Posterior cingulate gyrus (tissue), 11 donors: ENCODE measurements around the gene BTBD19.
"Not testable (repeated sequence)": the region's sequence is repeated elsewhere in the genome, so short reads cannot be mapped to it uniquely, and the experiment has no call there.

ENCODE experiments used
- DNase-seq, 10 donors: peaks; one replicate each; pipeline versions ENCODE4 v3.0.0 to v3.0.0-alpha.2; 2020 to 2021; ENCODE audit warnings: mixed read lengths in 3 of 10
- intact Hi-C: fragments of 100-400 bp; cut with DNase I; formaldehyde crosslinking; loops from one replicate; pipeline ENCODE4 v1.15.1; 2023

BTBD19 gene

GRCh38 chr1:44806704-44807363 lies 1.5 kb upstream of the BTBD19 start, which contains the start of gene DYNLT4:
Gene DYNLT4 (minus strand): TSS chr1:44807351. CDS start chr1:44806668, 683 bp downstream.
- peak in 2 of 10 donors; percentile 18 to 20 for DNase-seq
- intact Hi-C loops = no loop called here

- intact Hi-C loops = no loop called here
- peak; percentile 39 to 94 (median 70) for DNase-seq
These were observed 810 bp upstream of the BTBD19 start for GRCh38 chr1:44807364-44808062.

DNA sequence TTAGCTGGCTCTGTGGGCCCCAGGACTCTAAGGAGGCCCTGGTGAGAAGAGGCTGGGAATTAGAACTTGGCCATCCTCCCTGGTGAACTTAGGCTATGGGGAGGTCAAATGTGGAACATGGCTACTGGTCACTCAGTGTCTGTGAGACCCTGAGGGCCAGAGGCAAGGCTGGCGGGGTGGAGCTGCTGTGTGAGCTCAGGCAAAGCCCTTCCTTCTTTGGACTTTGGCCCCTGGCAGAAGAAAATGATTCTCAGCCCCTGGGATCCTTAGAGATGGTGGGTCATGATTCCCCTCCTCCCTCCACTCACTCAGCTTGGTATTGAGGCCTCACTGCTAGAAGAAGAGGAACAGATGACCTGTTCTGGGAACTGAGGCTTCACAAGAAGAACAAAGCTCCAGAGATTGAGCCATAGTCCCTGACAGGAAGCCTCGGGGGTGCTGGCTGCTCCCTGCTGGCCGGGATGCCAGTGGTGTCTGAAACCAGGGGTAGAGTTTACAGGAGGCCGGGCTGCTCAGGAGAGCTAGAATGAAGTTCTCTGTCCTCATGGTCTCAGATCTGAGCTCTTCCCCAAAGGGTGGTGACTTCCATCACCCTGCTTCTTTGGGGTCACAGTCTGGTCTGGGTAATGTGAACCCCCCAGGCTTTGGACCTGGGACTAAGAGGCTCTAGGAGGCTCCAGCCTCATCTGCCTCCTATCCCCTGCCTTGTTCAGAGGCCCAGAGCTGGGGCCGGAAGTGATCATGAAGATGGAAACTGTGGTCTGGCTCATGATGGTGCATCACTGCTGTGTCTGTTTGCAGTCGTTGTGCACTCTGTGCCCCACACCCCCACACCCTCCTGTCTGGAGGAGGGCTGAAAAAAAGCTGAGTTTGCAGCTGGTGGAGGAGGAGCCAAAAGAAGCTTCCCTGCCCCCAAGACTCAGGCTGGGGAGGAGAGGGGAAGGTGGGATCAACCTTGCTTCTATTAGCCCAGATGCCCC lies 905 bp downstream of the BTBD19 start:
- intact Hi-C loops = no loop called here
- DNase-seq = peak in 3 of 10 donors; percentile 64 to 88 (median 67)

DNA sequence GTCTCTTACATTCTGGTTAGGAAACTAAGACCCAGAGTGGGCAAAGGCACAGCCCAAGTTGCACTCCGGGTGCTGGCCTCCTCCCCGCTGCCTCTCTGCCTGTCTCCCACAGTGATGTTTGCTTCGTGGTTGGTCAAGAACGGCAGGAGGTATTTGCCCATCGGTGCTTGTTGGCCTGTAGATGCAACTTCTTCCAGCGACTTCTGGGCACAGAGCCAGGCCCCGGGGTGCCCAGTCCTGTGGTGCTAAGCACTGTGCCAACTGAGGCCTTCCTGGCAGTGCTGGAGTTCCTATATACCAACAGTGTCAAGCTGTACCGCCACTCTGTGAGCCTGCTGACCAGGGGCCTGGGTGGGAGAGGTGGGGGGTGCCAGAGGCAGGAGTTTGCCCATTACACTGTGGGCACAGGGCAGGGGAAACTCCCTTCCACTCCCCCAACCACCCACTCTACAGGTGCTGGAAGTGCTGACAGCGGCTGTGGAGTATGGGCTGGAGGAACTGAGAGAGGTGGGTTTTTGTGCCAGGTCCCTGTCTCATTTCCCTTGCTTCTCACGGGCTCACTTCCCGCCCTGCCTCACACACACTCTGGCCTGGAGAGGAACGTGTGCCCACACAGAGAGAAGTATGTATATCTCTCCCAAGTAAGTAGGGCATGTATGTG lies 1.9 kb downstream of the BTBD19 start:
- DNase-seq = peak in 4 of 10 donors; percentile 26 to 89 (median 68)
- intact Hi-C loops = no loop called here

DNA sequence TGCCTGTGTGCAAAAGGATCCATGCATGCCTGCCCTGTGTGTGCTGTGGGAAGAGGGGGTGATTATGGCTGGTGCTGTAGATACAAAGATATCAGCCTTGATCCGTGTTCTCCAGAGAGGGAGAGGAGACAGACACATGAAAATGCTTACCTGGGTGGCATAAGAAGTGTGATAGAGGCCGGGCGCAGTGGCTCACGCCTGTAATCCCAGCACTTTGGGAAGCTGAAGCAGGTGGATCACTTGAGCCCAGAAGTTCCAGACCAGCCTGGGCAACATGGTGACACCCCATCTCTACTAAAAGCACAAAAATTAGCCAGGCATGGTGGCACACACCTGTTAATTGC lies 2.4 kb downstream of the BTBD19 start:
- peak in 2 of 10 donors; percentile 4 to 6 for DNase-seq
- intact Hi-C loops = not testable (repeated sequence)

GRCh38 chr1:44811234-44811633 lies 2.9 kb downstream of the BTBD19 start:
- DNase-seq = peak in 3 of 10 donors; percentile 4 to 10 (median 8)
- intact Hi-C loops = no loop called here

DNA sequence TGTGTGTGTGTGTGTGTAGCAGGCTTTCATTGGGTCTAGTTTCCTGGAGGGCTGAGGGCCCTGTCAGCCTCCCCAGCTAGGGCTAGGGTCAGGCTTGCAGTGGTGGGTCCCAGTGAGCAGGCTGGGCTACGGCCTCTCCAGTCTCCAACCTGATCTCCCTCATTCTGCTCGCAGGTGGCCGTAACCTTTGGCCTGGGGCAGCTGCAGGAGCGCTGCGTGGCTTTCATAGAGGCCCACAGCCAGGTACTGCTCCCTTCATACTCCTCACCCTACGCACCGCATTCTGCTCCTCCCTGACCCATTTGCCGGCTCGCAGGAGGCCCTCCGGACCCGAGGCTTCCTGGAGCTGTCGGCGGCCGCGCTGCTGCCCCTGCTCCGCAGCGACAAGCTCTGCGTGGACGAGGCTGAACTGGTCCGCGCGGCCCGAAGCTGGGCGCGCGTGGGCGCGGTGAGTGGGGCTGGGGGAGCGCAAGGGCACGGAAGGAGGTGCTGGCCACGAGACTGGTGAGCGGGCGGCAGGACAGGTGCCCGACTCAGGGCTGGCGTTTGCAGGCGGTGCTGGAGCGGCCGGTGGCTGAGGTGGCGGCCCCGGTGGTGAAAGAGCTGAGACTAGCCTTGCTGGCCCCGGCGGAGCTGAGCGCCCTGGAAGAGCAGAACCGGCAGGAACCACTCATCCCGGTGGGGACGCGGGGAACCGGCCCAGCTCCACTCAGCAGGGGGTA lies 4.7 kb downstream of the BTBD19 start:
- intact Hi-C loops = no loop called here
- DNase-seq = peak in 5 of 10 donors; percentile 37 to 91 (median 79)

DNA sequence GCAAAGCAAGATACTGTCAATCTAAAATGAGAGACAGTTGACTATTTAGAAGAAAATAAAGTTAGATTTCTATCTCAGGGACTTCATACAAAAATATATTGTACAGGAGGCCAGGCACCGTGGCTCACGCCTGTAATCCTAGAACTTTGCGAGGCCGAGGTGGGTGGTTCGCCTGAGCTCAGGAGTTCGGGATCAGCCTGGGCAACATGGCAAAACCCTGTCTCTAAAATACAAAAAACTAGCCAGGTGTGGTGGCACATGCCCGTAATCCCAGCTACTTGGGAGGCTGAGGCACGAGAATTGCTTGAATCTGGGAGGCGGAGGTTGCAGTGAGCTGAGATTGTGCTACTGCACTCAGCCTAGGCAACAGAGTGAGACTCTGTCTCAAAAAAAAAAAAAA lies 7.6 kb downstream of the BTBD19 start:
- intact Hi-C loops = not testable (repeated sequence)
- peak in 3 of 10 donors; percentile 11 to 55 (median 47) for DNase-seq

DNA sequence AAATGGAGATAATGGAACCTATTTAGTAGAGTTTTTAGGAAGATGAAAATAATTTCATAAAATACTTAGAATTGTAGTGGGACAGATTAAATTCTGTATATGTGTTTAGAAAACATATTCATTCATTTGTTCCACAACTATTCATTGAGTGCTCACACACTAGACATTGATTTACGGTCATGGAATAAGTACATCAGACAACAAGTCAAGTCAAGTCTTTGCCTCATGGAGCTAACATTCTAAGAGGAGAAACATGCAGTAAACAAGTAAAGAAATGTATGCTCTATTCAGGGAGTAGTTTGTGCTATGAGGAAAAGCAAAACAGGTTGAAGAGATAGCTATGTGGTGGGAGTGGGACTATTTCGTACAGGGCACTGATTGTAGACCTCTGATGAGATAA lies 9.0 kb downstream of the BTBD19 start:
- intact Hi-C loops = no loop called here
- DNase-seq = no peak

- intact Hi-C loops = no loop called here
These were observed 9.6 kb downstream of the BTBD19 start for GRCh38 chr1:44817771-44818495.

DNA sequence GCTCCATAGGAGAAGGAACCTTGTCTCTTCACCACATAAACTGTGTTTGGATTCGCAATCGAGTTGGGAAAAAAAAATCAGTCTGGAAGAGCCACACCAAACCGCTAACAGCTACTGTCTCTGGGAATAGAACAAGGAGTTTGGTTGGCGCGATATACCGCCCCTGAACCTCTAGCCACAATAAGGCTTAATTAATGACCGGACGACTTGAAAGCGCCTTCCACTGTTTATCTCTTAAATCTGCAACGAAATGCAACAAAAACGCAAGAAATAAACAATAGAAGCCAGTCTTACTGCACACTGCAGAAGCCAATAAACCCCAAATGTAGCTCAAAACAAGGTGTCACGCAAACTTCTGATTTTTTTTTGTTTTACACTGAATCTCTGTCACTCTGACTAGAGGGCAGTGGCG lies 10.9 kb downstream of the BTBD19 start:
- peak in 3 of 10 donors; percentile 12 to 64 (median 39) for DNase-seq

More at GRCh38 chr1:44817771-44818495, 9.6 kb downstream of the BTBD19 start:
- DNase-seq = peak in 3 of 10 donors; percentile 6 to 15 (median 13)

GRCh38 chr1:44819608-44820327 lies 11.4 kb downstream of the BTBD19 start:
- intact Hi-C loops = no loop called here

More for the DNA sequence above, 10.9 kb downstream of the BTBD19 start:
- intact Hi-C loops = no loop called here

DNA sequence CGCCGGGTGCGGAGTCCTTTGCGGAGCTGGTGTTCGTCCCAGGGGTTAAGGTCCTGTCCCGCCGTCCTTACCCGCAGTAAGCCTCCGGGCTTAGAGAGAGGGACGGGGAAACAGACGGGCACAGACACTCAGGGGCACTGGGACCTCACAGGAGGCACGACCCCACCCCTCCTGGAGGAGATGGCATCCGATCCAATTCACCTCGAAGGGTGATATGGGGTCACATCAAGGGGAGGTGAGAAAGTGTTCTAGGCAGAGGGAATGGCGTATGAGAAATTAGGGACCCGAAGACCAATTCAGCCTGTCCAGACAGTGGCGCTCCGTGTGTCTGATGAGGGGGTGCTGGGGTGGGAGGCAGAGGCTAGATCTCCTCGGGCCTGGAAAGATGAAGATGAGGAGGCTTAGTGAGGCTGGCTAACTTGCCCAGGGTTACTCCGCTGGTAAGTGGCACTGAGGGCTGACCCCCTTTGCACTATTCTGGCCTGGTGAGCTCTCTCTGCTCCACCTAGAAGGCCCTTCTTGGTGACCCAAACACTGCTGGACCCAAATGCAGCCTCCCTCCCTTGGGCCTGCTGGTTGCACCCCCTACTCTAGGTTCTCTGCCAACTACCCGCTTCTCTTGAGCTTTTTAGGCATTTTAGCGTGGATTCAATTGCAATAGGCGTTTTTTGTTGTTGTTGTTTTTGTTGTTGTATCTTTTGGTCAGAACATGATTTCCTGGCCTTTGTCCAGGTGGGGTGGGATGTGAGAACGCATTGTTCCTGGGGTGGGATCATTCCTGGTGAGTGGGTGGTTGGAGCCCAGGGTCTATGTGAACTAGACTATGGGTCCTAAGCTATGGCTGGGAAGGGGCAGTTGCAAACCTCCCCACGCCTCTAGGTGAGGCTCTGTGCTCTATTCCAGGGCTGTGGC lies 12.3 kb downstream of the BTBD19 start:
- DNase-seq = peak in 3 of 10 donors; percentile 29 to 57 (median 54)
- intact Hi-C loops = no loop called here

More at GRCh38 chr1:44819608-44820327, 11.4 kb downstream of the BTBD19 start:
- DNase-seq = peak in 8 of 10 donors; percentile 54 to 94 (median 68)

DNA sequence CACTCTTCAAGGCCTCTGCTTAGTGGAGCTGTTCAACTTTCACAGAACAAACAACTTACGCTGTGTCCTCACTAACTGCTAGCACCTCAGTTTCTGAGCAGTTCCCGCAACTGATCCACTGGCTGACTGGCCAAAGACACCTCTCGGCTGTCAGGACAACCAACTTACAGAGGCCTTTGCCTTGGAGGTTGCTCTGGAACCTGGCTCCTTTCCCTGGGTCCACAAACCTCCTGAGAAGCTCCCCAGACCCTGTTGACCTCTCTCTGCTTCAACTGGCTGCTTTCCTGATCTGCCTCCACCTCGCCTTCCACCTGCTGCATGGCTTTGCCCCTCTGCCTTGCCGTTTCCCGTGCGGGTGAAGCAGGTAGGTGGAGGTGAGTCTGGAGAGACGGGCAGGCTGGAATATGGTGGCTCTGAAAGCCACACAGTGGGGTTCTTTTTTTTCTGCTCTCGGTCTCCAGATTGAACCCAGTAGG lies 13.0 kb downstream of the BTBD19 start:
- intact Hi-C loops = no loop called here
- DNase-seq = peak in 3 of 10 donors; percentile 42 to 55 (median 55)

DNA sequence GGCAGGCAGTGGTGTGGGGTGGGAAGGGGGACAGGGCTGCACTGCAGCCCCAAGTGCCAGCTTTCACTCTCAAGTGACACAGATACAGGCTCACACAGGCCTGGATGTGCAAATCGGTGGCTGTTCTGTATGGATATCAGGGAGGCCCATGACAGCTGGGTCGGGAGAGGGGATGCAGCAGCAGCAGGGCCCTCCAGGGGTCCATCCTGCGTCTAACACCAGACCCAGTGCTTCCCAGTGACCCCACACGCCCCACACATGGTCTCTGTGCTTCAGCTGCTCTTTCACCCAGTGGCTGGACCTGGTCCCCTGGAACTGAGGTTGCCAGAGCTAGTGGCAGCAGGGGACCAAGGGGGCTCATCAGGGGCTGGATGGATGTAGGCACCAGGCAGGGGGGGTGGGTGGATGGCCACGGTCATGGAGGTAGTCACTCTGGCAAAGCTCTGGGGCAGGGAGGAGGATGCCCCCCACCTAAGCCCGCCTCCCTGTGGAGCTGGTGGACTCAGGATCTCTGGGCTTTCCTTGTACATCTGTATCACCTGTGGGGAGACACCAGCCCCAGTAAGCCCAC lies 13.9 kb downstream of the BTBD19 start:
- intact Hi-C loops = no loop called here

GRCh38 chr1:44822981-44823451 lies 14.7 kb downstream of the BTBD19 start:
- intact Hi-C loops = no loop called here
- DNase-seq = peak in 3 of 10 donors; percentile 65 to 76 (median 68)

More for the DNA sequence above, 13.9 kb downstream of the BTBD19 start:
- DNase-seq = peak in 3 of 10 donors; percentile 32 to 73 (median 62)
